Neural crest cell (in vitro differentiated cells): ENCODE results near the gene SH3RF3. TPM values are rescaled to one million over a fixed set of nuclear protein-coding genes. Genes with fewer than 3 reads are reported as not detected.

Experiments
- DNase-seq: peaks from one replicate; pipeline ENCODE4 v3.0.0; 2021; ENCODE audit warnings: low read depth, mixed read lengths, low spot score
- H3K27ac Mint-ChIP-seq: one replicate; pipeline ENCODE4 v1.8.0; 2021; ENCODE audit warnings: mild to moderate bottlenecking, mixed read lengths; ENCODE audit not compliant: unreplicated experiment
- H3K27me3 Mint-ChIP-seq: 2 replicates; pipeline ENCODE4 v1.8.0; 2021; ENCODE audit warnings: low read depth, mild to moderate bottlenecking, mixed read lengths
- H3K36me3 Mint-ChIP-seq: 2 replicates; pipeline ENCODE4 v1.8.0; 2021; ENCODE audit warnings: low read depth, mild to moderate bottlenecking, mixed read lengths
- H3K4me1 Mint-ChIP-seq: 2 replicates; pipeline ENCODE4 v1.8.0; 2021; ENCODE audit warnings: mixed read lengths
- H3K4me3 Mint-ChIP-seq: one replicate; pipeline ENCODE4 v1.8.0; 2021; ENCODE audit warnings: mild to moderate bottlenecking, mixed read lengths
- H3K9me3 Mint-ChIP-seq: 2 replicates; pipeline ENCODE4 v1.8.0; 2021; ENCODE audit warnings: mixed read lengths
- total RNA-seq: library from RNA; stranded (reverse); gene quantifications from 2 replicates; pipeline ENCODE4 v1.2.1, GENCODE V29; 2021
- TF ChIP-seq, protein P1 (sequence below): fragments of 200-600 bp; sonication (generic); conservative IDR thresholded peaks from 2 replicates; pipeline ENCODE4 v1.5.0; 2021; ENCODE audit warnings: antibody characterized with exemption, mild to moderate bottlenecking

SH3RF3 gene
- total RNA-seq, 1 donor from 2014 or later, result 0.70 TPM

DNA sequence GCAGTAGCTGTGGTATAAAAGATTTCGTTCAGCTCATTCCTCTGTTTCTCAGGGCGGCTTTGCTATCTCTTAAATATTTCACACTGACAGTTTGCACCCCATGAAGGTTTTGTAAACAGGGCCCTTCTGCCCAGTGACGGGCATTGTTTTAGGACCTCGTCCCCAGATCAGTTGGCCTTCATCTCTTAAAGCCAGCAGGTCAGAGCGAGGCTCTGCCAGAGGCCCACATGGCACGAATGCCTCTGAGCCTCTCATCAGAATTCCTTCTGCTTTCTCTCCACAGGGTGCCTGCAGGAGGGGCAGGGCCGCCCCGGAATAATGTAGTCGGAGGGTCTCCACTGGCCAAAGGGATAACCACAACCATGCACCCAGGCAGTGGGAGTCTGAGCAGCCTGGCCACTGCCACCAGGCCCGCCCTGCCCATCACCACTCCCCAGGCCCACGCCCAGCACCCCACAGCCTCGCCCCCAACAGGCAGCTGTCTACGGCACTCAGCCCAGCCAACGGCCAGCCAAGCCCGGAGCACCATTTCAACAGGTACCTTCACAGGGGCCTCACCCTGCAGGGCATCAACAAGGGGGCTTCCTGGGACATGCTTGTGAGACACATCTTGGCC, 307.7 kb downstream of the SH3RF3 start:
- DNase-seq, result no peak
- no peak overlapping the region for H3K27ac Mint-ChIP-seq
- H3K9me3 Mint-ChIP-seq, result peaks cover 9% of the 10 kb centered on the region
- H3K27me3 Mint-ChIP-seq, result no peaks in the 10 kb centered on the region
- peaks cover 14% of the 10 kb centered on the region for H3K4me1 Mint-ChIP-seq
- H3K36me3 Mint-ChIP-seq, result peaks cover 13% of the 10 kb centered on the region
- TF ChIP-seq, protein P1, sequence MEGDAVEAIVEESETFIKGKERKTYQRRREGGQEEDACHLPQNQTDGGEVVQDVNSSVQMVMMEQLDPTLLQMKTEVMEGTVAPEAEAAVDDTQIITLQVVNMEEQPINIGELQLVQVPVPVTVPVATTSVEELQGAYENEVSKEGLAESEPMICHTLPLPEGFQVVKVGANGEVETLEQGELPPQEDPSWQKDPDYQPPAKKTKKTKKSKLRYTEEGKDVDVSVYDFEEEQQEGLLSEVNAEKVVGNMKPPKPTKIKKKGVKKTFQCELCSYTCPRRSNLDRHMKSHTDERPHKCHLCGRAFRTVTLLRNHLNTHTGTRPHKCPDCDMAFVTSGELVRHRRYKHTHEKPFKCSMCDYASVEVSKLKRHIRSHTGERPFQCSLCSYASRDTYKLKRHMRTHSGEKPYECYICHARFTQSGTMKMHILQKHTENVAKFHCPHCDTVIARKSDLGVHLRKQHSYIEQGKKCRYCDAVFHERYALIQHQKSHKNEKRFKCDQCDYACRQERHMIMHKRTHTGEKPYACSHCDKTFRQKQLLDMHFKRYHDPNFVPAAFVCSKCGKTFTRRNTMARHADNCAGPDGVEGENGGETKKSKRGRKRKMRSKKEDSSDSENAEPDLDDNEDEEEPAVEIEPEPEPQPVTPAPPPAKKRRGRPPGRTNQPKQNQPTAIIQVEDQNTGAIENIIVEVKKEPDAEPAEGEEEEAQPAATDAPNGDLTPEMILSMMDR, result no peak
- H3K4me3 Mint-ChIP-seq, result no peak overlapping the region

DNA sequence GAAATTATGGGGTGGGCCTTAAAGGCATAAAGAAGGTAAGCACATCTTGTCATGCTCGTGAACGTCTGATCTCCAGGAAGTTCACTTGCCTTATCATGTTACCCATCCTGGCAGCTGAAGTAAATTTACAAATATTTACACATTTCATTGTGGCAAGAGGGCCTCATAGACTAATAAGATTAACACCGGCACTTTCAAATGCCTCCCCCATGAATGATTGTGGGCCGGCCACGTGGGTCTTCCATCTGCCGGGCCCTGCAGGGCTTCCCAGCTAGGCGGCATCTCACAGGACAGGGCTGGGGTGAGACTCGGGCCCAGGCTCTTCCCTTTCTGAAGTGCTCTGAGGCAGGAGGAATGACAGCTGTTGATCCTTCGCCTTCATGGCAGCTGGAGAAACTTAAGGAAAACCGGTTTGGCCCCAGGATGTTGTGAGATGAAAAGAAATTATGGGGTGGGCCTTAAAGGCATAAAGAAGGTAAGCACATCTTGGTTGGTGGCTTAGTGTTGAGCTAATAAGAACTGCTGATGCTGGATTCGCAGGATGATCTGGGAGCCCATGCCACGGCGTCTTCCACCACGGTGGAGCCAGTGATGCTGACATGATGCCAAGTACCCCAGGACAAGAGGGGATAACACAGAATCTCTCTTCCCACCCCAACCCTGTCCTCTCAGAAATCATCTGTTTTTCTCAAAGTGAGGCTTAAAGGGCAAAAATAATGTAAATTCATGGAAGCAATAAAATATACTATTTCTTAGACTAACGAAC, 308.5 kb downstream of the SH3RF3 start:
- no peaks in the 10 kb centered on the region for H3K27me3 Mint-ChIP-seq
- peaks cover 9% of the 10 kb centered on the region for H3K9me3 Mint-ChIP-seq
- DNase-seq, result no peak
- H3K27ac Mint-ChIP-seq, result no peak overlapping the region
- H3K4me3 Mint-ChIP-seq, result no peak overlapping the region
- H3K4me1 Mint-ChIP-seq, result peaks cover 14% of the 10 kb centered on the region
- TF ChIP-seq, protein P1, result no peak
- peaks cover 13% of the 10 kb centered on the region for H3K36me3 Mint-ChIP-seq

DNA sequence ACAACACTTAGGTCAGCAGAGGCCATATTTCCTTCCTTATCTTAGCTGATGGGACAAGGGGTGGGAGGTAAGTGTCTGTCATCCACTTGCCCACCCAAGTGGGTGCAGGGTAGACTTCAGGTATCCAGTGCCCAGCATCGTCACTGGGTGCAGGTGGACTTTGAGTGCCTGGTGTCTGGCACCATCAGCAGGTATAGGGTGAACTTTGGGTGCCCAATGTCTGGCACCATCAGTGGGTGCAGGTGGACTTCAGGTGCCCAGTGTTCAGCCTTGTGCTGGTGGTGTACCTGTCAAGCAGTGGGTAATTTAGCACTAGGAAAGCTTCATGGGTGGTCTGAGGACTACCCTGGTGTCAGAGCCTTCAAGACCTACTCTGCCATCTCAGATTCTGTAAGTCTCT, 309.1 kb downstream of the SH3RF3 start:
- no peak for DNase-seq
- Mint-ChIP-seq H3K27me3 (no peaks in the 10 kb centered on the region), H3K4me3 (no peak overlapping the region), H3K9me3 (peaks cover 9% of the 10 kb centered on the region), H3K27ac (no peak overlapping the region), H3K36me3 (peaks cover 13% of the 10 kb centered on the region), H3K4me1 (peaks cover 14% of the 10 kb centered on the region)
- TF ChIP-seq, protein P1, result no peak

DNA sequence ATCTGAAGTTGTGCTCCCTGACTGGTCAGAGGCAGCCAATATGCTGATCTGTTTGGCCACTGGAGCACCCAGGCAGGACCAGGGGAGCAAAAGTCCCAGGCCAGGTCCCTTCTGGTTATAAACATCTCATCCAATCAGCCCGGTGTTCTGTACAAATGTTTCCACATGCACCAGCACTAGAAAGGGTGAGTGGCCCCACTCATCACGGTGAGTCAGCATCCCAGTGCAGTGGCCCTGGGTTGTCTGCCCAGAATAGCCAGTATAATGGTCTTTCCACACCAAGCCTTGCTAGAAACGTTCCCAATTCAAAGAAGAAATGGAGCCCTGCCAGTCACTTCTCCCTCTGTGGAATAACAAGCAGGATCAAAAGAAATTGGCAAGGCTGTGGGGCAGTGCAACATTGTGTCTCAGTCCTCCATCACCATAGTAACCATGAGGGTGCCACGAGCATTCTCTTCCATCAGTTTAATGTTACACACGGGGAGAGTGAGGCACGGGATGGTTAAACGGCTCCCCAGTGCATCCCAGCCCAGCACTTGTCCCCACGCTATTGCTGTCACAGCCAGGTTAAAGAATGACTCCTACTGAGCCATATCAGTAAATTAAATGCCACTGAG, 309.9 kb downstream of the SH3RF3 start:
- DNase-seq, result no peak
- Mint-ChIP-seq H3K36me3 (peaks cover 13% of the 10 kb centered on the region), H3K9me3 (peaks cover 13% of the 10 kb centered on the region), H3K4me1 (peaks cover 14% of the 10 kb centered on the region), H3K27me3 (no peaks in the 10 kb centered on the region), H3K27ac (no peak overlapping the region), H3K4me3 (no peak overlapping the region)
- TF ChIP-seq, protein P1, result no peak

DNA sequence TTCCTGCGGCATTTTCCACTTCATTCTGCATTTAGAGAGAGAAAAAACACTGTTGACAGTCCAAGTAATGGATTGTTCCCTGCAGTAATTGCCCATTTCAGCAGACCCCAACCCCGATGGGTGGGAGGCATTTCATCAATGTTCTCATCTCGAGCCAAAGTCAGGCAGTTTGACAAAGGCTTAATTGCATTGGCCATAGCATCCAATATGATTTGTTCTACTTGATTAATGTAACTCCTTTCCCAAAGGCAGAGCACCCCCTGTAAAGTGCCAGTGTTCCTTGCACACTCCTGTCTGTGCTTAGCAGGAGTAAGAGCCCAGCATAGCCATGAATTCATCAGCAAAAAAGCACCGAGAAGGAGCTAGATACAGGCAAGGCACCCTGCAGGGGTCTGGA, 310.4 kb downstream of the SH3RF3 start:
- TF ChIP-seq, protein P1, result no peak
- peaks cover 13% of the 10 kb centered on the region for H3K36me3 Mint-ChIP-seq
- H3K4me1 Mint-ChIP-seq, result peaks cover 14% of the 10 kb centered on the region
- H3K9me3 Mint-ChIP-seq, result peaks cover 13% of the 10 kb centered on the region
- no peak overlapping the region for H3K27ac Mint-ChIP-seq
- no peak for DNase-seq
- no peak overlapping the region for H3K4me3 Mint-ChIP-seq
- H3K27me3 Mint-ChIP-seq, result no peaks in the 10 kb centered on the region
